ENCODE measurements around the gene DGKG. TPM values are rescaled to one million over a fixed set of nuclear protein-coding genes. Genes with fewer than 3 reads are reported as not detected.

Gene DGKG
- total and polyA plus RNA-seq, 9 of the 15 experiments (the other 6 are each of a cell fraction or from before 2014, with no cell fraction given) = 0.01 to 0.36 (median 0.15) TPM

DNA sequence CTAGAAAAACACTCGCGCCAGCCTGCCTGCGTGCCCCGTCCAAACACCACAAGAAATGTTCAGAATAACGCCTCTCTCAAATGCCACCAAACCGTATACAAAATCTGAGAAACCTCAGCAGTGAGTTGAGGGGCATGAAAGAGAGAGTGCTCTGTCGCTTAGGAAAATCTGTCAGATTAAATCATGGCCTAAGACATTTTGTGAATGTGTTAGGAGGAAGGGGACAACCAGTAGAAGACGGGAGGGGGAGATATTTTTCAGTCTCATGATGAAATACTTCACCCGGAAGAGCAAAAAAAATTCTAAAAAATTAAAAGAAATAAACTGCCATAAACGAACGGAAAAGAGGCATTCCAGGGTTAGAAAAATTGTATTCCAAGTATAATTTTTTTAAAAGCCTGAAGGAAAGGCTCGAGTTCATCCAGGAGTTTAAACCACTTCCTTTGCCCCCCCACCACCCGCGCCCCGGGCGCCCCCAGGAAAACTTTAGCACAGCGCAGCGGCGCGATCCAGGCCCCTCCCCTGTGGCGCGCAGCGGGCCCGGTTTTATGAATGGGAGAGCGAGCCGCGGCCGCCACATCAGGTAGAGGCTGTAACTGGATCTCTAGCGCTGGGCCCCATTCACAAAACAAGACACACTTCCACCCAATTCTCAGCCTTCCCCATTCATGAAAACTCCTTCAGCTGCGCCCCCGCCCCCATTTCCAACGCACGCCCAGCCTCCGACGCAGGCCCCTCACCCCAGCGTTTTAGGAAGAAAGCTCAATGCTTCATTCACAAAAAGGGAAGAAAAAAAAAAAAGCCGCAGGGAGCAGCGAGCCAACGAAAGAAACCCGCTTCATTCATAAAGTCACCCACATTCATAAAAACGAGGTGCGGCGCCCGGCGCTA lies 254.6 kb downstream of the DGKG start (continued):
- TF ChIP-seq, protein P1, sequence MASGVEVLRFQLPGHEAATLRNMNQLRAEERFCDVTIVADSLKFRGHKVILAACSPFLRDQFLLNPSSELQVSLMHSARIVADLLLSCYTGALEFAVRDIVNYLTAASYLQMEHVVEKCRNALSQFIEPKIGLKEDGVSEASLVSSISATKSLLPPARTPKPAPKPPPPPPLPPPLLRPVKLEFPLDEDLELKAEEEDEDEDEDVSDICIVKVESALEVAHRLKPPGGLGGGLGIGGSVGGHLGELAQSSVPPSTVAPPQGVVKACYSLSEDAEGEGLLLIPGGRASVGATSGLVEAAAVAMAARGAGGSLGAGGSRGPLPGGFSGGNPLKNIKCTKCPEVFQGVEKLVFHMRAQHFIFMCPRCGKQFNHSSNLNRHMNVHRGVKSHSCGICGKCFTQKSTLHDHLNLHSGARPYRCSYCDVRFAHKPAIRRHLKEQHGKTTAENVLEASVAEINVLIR (CRISPR knock-in tag; IDR thresholded peaks at IDR 0.05) = no peak
- TF ChIP-seq ZNF134 (CRISPR knock-in tag; conservative IDR thresholded peaks at IDR 0.05) = no peak
- no peak for TF ChIP-seq IFI16 (CRISPR knock-in tag; IDR thresholded peaks at IDR 0.05)
- no peak for TF ChIP-seq SIX5 (IDR thresholded peaks at IDR 0.05; ENCODE audit: borderline replicate concordance in 1 of 2, insufficient read depth in 1 of 2, low read depth in 1 of 2, low read length in 2 of 2)
- TF ChIP-seq GABPB2 (CRISPR knock-in tag; conservative IDR thresholded peaks at IDR 0.05) = no peak
- TF ChIP-seq BCOR (IDR thresholded peaks at IDR 0.05) = peak; percentile 44; the same call in 1 of the 2 replicates
- no peak for TF ChIP-seq IRF2 (CRISPR knock-in tag; IDR thresholded peaks at IDR 0.05)
- TF ChIP-seq SREBF1 (IDR thresholded peaks at IDR 0.05; ENCODE audit: borderline replicate concordance, low read depth, low read length) = no peak
- TF ChIP-seq PHF20 (IDR thresholded peaks at IDR 0.05; ENCODE audit: partially characterized antibody) = no peak
- TF ChIP-seq, protein P2, sequence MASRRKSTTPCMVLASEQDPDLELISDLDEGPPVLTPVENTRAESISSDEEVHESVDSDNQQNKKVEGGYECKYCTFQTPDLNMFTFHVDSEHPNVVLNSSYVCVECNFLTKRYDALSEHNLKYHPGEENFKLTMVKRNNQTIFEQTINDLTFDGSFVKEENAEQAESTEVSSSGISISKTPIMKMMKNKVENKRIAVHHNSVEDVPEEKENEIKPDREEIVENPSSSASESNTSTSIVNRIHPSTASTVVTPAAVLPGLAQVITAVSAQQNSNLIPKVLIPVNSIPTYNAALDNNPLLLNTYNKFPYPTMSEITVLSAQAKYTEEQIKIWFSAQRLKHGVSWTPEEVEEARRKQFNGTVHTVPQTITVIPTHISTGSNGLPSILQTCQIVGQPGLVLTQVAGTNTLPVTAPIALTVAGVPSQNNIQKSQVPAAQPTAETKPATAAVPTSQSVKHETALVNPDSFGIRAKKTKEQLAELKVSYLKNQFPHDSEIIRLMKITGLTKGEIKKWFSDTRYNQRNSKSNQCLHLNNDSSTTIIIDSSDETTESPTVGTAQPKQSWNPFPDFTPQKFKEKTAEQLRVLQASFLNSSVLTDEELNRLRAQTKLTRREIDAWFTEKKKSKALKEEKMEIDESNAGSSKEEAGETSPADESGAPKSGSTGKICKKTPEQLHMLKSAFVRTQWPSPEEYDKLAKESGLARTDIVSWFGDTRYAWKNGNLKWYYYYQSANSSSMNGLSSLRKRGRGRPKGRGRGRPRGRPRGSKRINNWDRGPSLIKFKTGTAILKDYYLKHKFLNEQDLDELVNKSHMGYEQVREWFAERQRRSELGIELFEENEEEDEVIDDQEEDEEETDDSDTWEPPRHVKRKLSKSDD (conservative IDR thresholded peaks at IDR 0.05; ENCODE audit: low read length) = no peak
- peak; percentile 87; the same call in 1 of the 2 replicates for TF ChIP-seq RB1 (IDR thresholded peaks at IDR 0.05; ENCODE audit: low read depth)
- no peak for TF ChIP-seq ZNF785 (CRISPR knock-in tag; IDR thresholded peaks at IDR 0.05)
- TF ChIP-seq, protein P3, sequence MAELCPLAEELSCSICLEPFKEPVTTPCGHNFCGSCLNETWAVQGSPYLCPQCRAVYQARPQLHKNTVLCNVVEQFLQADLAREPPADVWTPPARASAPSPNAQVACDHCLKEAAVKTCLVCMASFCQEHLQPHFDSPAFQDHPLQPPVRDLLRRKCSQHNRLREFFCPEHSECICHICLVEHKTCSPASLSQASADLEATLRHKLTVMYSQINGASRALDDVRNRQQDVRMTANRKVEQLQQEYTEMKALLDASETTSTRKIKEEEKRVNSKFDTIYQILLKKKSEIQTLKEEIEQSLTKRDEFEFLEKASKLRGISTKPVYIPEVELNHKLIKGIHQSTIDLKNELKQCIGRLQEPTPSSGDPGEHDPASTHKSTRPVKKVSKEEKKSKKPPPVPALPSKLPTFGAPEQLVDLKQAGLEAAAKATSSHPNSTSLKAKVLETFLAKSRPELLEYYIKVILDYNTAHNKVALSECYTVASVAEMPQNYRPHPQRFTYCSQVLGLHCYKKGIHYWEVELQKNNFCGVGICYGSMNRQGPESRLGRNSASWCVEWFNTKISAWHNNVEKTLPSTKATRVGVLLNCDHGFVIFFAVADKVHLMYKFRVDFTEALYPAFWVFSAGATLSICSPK (IDR thresholded peaks at IDR 0.05; ENCODE audit: borderline replicate concordance) = no peak
- TF ChIP-seq, protein P4, sequence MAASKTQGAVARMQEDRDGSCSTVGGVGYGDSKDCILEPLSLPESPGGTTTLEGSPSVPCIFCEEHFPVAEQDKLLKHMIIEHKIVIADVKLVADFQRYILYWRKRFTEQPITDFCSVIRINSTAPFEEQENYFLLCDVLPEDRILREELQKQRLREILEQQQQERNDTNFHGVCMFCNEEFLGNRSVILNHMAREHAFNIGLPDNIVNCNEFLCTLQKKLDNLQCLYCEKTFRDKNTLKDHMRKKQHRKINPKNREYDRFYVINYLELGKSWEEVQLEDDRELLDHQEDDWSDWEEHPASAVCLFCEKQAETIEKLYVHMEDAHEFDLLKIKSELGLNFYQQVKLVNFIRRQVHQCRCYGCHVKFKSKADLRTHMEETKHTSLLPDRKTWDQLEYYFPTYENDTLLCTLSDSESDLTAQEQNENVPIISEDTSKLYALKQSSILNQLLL (CRISPR knock-in tag; IDR thresholded peaks at IDR 0.05; ENCODE audit: borderline replicate concordance) = no peak
- TF ChIP-seq, protein P5, sequence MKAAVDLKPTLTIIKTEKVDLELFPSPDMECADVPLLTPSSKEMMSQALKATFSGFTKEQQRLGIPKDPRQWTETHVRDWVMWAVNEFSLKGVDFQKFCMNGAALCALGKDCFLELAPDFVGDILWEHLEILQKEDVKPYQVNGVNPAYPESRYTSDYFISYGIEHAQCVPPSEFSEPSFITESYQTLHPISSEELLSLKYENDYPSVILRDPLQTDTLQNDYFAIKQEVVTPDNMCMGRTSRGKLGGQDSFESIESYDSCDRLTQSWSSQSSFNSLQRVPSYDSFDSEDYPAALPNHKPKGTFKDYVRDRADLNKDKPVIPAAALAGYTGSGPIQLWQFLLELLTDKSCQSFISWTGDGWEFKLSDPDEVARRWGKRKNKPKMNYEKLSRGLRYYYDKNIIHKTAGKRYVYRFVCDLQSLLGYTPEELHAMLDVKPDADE (conservative IDR thresholded peaks at IDR 0.05; ENCODE audit: control insufficient read depth, low read depth, low read length) = 0 out of 2 replicates have a peak, but pooled peaks have one; percentile 33
- TF ChIP-seq, protein P6, sequence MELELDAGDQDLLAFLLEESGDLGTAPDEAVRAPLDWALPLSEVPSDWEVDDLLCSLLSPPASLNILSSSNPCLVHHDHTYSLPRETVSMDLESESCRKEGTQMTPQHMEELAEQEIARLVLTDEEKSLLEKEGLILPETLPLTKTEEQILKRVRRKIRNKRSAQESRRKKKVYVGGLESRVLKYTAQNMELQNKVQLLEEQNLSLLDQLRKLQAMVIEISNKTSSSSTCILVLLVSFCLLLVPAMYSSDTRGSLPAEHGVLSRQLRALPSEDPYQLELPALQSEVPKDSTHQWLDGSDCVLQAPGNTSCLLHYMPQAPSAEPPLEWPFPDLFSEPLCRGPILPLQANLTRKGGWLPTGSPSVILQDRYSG (tag; conservative IDR thresholded peaks at IDR 0.05; ENCODE audit: low read depth) = no peak
